Measurements from ENCODE around the gene BICRA.

The BICRA gene

GRCh38 chr19:47693903-47694302 is 85.0 kb downstream of the BICRA start:
- no peak for DNase-seq (ENCODE audit: insufficient read length, low spot score)
- TF ChIP-seq, protein P1, sequence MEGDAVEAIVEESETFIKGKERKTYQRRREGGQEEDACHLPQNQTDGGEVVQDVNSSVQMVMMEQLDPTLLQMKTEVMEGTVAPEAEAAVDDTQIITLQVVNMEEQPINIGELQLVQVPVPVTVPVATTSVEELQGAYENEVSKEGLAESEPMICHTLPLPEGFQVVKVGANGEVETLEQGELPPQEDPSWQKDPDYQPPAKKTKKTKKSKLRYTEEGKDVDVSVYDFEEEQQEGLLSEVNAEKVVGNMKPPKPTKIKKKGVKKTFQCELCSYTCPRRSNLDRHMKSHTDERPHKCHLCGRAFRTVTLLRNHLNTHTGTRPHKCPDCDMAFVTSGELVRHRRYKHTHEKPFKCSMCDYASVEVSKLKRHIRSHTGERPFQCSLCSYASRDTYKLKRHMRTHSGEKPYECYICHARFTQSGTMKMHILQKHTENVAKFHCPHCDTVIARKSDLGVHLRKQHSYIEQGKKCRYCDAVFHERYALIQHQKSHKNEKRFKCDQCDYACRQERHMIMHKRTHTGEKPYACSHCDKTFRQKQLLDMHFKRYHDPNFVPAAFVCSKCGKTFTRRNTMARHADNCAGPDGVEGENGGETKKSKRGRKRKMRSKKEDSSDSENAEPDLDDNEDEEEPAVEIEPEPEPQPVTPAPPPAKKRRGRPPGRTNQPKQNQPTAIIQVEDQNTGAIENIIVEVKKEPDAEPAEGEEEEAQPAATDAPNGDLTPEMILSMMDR (IDR thresholded peaks at IDR 0.05; ENCODE audit: insufficient read depth, missing control alignments) = no peak
- no peak for FAIRE-seq

DNA sequence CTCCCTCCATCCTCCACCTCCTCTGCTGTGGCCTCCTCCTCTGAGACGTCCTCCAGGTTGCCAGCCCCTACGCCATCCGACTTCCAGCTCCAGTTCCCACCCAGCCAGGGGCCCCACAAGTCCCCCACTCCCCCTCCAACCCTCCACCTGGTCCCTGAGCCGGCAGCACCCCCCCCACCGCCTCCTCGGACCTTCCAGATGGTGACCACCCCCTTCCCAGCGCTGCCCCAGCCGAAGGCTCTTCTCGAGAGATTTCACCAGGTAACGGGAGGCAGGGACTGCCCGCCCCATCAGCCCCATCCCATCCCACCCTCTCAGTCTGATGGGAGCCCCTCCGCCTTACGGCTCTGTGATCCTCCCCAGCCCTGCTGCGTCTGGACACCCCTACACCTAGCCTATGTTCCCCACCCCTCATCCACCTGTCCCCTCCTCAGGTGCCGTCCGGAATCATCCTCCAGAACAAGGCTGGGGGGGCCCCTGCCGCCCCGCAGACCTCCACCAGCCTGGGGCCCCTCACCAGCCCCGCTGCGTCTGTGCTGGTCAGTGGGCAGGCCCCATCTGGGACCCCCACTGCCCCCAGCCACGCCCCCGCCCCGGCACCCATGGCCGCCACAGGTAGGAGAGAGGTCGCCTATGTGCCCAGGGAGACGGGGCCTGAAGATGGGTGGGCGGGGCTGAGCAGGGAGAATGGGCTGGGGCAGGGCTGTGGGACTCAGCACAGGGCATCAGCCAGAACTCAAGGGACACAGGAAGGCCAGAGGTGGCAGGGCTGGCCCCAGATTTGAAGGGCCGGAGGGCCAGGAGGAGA is 85.7 kb downstream of the BICRA start:
- FAIRE-seq (no peak), DNase-seq (ENCODE audit: insufficient read length, low spot score) (no peak)
- TF ChIP-seq, protein P1 (IDR thresholded peaks at IDR 0.05; ENCODE audit: insufficient read depth, missing control alignments) = no peak

DNA sequence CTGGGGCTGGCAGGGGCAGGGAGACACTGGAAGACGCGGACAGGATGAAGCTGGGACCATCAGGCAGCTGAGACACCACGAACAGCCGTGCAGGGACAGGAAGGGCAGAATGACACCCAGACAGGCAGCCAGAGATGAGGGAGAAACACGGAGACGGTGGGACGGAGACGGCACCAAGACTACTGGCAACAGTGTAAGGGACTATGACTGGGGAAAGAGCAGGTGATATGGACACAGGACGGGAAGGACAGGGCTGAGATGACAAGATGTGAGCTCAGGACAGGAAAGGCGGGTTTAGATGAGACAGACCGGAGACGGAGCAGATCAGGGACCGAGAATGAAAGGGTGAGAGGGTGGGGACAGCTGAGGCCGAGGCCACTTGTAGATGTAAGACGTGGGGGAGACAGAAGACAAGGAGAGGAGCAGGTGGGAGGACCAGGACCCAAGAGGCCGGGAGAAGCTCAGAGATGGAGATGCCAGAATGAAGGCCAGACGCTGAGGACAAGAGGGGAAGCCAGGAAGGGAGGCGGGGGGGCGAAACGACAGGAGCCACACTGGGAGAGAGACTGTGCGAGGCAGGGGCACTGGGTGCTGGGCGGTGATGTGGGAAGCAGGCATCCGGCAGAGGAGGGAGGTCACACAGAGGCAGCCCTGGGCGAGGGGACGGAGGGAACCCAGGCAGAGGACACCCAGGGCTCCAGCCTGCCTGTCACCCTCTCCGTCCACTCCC is 86.8 kb downstream of the BICRA start:
- FAIRE-seq (no peak), DNase-seq (ENCODE audit: insufficient read length, low spot score) (no peak)

DNA sequence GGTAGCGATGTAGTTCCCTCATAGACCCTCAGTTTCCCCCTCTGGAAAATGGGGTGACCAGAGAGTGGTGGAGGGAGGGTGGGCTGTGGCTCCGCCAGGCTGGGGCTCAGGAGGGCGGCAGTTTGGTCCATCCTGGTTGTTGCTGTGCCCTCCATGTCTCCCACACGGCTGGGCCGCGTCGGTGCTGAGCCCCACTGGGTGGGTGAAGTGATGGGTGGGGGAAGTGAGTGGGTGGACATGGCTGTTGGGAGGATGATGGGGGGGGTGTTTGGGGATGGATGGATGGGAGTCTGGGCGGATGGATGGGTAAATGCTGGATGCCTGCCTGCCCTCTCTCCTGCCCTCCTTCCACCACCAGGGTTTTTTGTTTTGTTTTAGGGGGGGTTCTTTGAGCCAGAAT is 87.7 kb downstream of the BICRA start:
- TF ChIP-seq, protein P1 (IDR thresholded peaks at IDR 0.05; ENCODE audit: insufficient read depth, missing control alignments) = no peak
- FAIRE-seq (no peak), DNase-seq (ENCODE audit: insufficient read length, low spot score) (no peak)

More for the DNA sequence above, 86.8 kb downstream of the BICRA start:
- TF ChIP-seq, protein P1 (IDR thresholded peaks at IDR 0.05; ENCODE audit: insufficient read depth, missing control alignments) = no peak

- TF ChIP-seq, protein P1 (IDR thresholded peaks at IDR 0.05; ENCODE audit: insufficient read depth, missing control alignments) = peak; percentile 98
- peak; percentile 73 for DNase-seq (ENCODE audit: insufficient read length, low spot score)
- FAIRE-seq = no peak
Measured at GRCh38 chr19:47697863-47698609, 89.1 kb downstream of the BICRA start.

DNA sequence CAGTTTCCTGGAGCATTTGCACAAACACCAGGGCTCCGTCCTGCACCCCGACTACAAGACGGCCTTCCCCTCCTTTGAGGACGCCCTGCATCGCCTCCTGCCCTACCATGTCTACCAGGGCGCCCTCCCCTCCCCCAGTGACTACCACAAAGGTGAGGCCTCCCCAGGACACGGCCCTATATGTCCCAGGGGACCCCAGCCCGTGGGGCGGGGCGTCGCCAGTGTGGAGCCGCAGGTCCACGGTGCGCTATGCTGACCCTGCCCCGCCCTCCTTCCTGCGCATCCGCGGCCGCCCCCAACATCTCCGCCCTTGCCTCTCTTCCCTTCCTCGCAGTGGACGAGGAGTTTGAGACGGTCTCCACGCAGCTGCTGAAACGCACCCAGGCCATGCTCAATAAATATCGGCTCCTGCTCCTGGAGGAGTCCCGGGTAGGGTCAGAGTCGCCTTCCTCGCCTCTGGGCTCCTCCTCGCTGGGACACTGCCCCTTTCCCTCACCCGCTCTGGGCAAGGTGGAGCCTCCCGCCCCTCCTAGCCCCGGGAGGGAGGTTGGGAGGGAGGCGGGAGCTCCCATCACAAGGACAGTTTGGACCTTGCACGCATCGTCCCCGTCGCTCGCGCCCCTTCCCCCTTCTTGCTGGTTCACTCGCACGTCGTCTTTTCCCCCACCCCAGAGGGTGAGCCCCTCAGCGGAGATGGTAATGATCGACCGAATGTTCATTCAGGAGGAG is 89.9 kb downstream of the BICRA start:
- DNase-seq (ENCODE audit: insufficient read length, low spot score) = no peak
- TF ChIP-seq, protein P1 (IDR thresholded peaks at IDR 0.05; ENCODE audit: insufficient read depth, missing control alignments) = no peak
- FAIRE-seq = no peak
